Measurements from ENCODE around the gene PXT1. TPM values are rescaled to one million over a fixed set of nuclear protein-coding genes. Genes with fewer than 3 reads are reported as not detected.
A peak's percentile ranks its signal among the peaks of the same experiment; 100 is the strongest.

The PXT1 gene
- total and polyA plus RNA-seq, 9 of the 15 experiments (the other 6 are each of a cell fraction or from before 2014, with no cell fraction given) = 0.09 to 0.11 (median 0.10) TPM; not detected in 5

DNA sequence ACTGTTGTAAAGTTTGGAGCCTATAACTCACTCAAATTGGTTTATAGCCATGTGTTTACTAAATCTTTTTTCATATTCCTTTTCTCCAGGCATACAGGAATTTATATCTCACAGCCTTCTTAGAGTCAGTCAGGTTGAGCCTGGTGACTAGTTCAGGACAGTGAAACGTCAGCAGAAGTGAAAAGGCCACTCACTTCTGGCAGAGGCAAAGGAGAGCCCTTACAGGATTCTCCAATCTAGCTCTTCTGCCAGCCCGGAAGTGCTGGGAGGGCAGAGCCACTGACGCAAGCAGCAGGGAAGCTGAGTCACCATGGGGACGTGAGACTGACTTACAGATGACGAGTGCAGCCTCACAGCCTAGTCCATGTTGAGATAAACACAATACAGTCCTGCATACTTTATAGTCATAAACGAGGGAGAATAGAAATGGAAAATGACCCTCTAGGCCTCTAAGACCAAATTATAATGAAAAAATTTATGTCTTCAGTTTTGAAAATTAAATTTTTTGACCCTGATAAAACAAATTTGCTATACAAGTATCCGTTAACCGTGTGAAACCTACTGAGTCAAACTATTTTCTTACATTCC is 1.3 kb downstream of the PXT1 start (continued):
- TF ChIP-seq RAD51 (IDR thresholded peaks at IDR 0.05; ENCODE audit: borderline replicate concordance, low read depth) (no peak), GTF2F1 (IDR thresholded peaks at IDR 0.05; ENCODE audit: low read depth, low read length) (no peak), SMAD1 (IDR thresholded peaks at IDR 0.05; ENCODE audit: low read depth, low read length, partially characterized antibody) (no peak), GATA2 (CRISPR knock-in tag; IDR thresholded peaks at IDR 0.05) (no peak), ADNP (tag; IDR thresholded peaks at IDR 0.05) (no peak), PHB (CRISPR knock-in tag; IDR thresholded peaks at IDR 0.05) (no peak), WHSC1 (IDR thresholded peaks at IDR 0.05; ENCODE audit: low read length) (no peak), ZBTB17 (CRISPR knock-in tag; IDR thresholded peaks at IDR 0.05) (no peak), TRIM24 (IDR thresholded peaks at IDR 0.05) (no peak), ZNF263 (CRISPR knock-in tag; IDR thresholded peaks at IDR 0.05; ENCODE audit: borderline replicate concordance) (no peak), RBM22 (IDR thresholded peaks at IDR 0.05; ENCODE audit: low read depth, low read length, poor library complexity, severe bottlenecking) (no peak), ZNF311 (CRISPR knock-in tag; IDR thresholded peaks at IDR 0.05) (no peak), TAF7 (tag; IDR thresholded peaks at IDR 0.05) (no peak), TOE1 (IDR thresholded peaks at IDR 0.05; ENCODE audit: borderline replicate concordance) (peak; percentile 27; the same call in 1 of the 2 replicates), TOE1 (CRISPR knock-in tag; IDR thresholded peaks at IDR 0.05; ENCODE audit: borderline replicate concordance, low read depth) (no peak), CBX3 (IDR thresholded peaks at IDR 0.05; ENCODE audit: borderline replicate concordance in 1 of 2, low read length in 2 of 2) (peak in 1 of 2 experiments; percentile 80; a peak in 1 of 3 replicates)
- TF ChIP-seq, protein P1, sequence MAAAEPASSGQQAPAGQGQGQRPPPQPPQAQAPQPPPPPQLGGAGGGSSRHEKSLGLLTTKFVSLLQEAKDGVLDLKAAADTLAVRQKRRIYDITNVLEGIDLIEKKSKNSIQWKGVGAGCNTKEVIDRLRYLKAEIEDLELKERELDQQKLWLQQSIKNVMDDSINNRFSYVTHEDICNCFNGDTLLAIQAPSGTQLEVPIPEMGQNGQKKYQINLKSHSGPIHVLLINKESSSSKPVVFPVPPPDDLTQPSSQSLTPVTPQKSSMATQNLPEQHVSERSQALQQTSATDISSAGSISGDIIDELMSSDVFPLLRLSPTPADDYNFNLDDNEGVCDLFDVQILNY (CRISPR knock-in tag; IDR thresholded peaks at IDR 0.05) = no peak
- TF ChIP-seq, protein P2, sequence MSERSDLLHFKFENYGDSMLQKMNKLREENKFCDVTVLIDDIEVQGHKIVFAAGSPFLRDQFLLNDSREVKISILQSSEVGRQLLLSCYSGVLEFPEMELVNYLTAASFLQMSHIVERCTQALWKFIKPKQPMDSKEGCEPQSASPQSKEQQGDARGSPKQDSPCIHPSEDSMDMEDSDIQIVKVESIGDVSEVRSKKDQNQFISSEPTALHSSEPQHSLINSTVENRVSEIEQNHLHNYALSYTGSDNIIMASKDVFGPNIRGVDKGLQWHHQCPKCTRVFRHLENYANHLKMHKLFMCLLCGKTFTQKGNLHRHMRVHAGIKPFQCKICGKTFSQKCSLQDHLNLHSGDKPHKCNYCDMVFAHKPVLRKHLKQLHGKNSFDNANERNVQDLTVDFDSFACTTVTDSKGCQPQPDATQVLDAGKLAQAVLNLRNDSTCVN (CRISPR knock-in tag; IDR thresholded peaks at IDR 0.05) = no peak
- TF ChIP-seq, protein P3, sequence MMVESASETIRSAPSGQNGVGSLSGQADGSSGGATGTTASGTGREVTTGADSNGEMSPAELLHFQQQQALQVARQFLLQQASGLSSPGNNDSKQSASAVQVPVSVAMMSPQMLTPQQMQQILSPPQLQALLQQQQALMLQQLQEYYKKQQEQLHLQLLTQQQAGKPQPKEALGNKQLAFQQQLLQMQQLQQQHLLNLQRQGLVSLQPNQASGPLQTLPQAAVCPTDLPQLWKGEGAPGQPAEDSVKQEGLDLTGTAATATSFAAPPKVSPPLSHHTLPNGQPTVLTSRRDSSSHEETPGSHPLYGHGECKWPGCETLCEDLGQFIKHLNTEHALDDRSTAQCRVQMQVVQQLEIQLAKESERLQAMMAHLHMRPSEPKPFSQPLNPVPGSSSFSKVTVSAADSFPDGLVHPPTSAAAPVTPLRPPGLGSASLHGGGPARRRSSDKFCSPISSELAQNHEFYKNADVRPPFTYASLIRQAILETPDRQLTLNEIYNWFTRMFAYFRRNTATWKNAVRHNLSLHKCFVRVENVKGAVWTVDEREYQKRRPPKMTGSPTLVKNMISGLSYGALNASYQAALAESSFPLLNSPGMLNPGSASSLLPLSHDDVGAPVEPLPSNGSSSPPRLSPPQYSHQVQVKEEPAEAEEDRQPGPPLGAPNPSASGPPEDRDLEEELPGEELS (CRISPR knock-in tag; IDR thresholded peaks at IDR 0.05; ENCODE audit: borderline replicate concordance) = no peak
- TF ChIP-seq, protein P4, sequence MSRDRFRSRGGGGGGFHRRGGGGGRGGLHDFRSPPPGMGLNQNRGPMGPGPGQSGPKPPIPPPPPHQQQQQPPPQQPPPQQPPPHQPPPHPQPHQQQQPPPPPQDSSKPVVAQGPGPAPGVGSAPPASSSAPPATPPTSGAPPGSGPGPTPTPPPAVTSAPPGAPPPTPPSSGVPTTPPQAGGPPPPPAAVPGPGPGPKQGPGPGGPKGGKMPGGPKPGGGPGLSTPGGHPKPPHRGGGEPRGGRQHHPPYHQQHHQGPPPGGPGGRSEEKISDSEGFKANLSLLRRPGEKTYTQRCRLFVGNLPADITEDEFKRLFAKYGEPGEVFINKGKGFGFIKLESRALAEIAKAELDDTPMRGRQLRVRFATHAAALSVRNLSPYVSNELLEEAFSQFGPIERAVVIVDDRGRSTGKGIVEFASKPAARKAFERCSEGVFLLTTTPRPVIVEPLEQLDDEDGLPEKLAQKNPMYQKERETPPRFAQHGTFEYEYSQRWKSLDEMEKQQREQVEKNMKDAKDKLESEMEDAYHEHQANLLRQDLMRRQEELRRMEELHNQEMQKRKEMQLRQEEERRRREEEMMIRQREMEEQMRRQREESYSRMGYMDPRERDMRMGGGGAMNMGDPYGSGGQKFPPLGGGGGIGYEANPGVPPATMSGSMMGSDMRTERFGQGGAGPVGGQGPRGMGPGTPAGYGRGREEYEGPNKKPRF (IDR thresholded peaks at IDR 0.05; ENCODE audit: low read depth, low read length) = no peak
- TF ChIP-seq, protein P5, sequence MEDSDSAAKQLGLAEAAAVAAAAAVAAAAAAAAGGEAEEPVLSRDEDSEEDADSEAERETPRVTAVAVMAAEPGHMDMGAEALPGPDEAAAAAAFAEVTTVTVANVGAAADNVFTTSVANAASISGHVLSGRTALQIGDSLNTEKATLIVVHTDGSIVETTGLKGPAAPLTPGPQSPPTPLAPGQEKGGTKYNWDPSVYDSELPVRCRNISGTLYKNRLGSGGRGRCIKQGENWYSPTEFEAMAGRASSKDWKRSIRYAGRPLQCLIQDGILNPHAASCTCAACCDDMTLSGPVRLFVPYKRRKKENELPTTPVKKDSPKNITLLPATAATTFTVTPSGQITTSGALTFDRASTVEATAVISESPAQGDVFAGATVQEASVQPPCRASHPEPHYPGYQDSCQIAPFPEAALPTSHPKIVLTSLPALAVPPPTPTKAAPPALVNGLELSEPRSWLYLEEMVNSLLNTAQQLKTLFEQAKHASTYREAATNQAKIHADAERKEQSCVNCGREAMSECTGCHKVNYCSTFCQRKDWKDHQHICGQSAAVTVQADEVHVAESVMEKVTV (CRISPR knock-in tag; IDR thresholded peaks at IDR 0.05) = no peak
